ENCODE measurements around the gene MDM2. TPM values are rescaled to one million over a fixed set of nuclear protein-coding genes. Genes with fewer than 3 reads are reported as not detected.
A peak's percentile ranks its signal among the peaks of the same experiment; 100 is the strongest.

MDM2 gene
- total and polyA plus RNA-seq, 2 of the 13 experiments (the other 11 are each of a cell fraction or from before 2014, with no cell fraction given): 29.3 to 314 TPM

GRCh38 chr12:68804657-68805591, 3.1 kb upstream of the MDM2 start (continued):
- TF ChIP-seq PAX8 (CRISPR knock-in tag; IDR thresholded peaks at IDR 0.05; ENCODE audit: borderline replicate concordance): 0 out of 2 replicates have a peak, but pooled peaks have one; percentile 35
- no peak for TF ChIP-seq ZNF235 (CRISPR knock-in tag; IDR thresholded peaks at IDR 0.05; ENCODE audit: borderline replicate concordance)
- no peak for TF ChIP-seq PRMT3 (CRISPR knock-in tag; IDR thresholded peaks at IDR 0.05; ENCODE audit: borderline replicate concordance, low read depth)
- no peak for TF ChIP-seq ZBTB14 (CRISPR knock-in tag; IDR thresholded peaks at IDR 0.05)
- peak; percentile 61; the same call in 1 of the 2 replicates for TF ChIP-seq BRF2 (CRISPR knock-in tag; IDR thresholded peaks at IDR 0.05)
- TF ChIP-seq ZFY (CRISPR knock-in tag; IDR thresholded peaks at IDR 0.05): peak; percentile 57; the same call in 1 of the 2 replicates
- no peak for TF ChIP-seq ZBTB39 (CRISPR knock-in tag; IDR thresholded peaks at IDR 0.05)
- no peak for TF ChIP-seq CHD4 (IDR thresholded peaks at IDR 0.05; ENCODE audit: borderline replicate concordance, low read length)
- TF ChIP-seq MXD1 (CRISPR knock-in tag; IDR thresholded peaks at IDR 0.05): no peak; the same call in 1 of the 2 replicates
- no peak for TF ChIP-seq ZNF75D (CRISPR knock-in tag; IDR thresholded peaks at IDR 0.05; ENCODE audit: borderline replicate concordance)
- peak; percentile 65 for TF ChIP-seq TFE3 (CRISPR knock-in tag; IDR thresholded peaks at IDR 0.05)
- 0 out of 2 replicates have a peak, but pooled peaks have one; percentile 33 for TF ChIP-seq GTF3A (CRISPR knock-in tag; conservative IDR thresholded peaks at IDR 0.05)
- TF ChIP-seq PAXIP1 (CRISPR knock-in tag; conservative IDR thresholded peaks at IDR 0.05): peak; percentile 83
- peak; percentile 83 for TF ChIP-seq YEATS2 (CRISPR knock-in tag; IDR thresholded peaks at IDR 0.05; ENCODE audit: borderline replicate concordance)
- no peak for TF ChIP-seq RAD21 (CRISPR knock-in tag; IDR thresholded peaks at IDR 0.05)
- TF ChIP-seq FOXP1 (IDR thresholded peaks at IDR 0.05): no peak
- peak; percentile 70; the same call in 1 of the 2 replicates for TF ChIP-seq FOXP1 (CRISPR knock-in tag; IDR thresholded peaks at IDR 0.05)

All from HepG2 (cell line).